SW480 (cell line): ENCODE results near the gene RGS10.
"Not testable (repeated sequence)": the region's sequence is repeated elsewhere in the genome, so short reads cannot be mapped to it uniquely, and the experiment has no call there.

Experiments used
- DNase-seq: peaks from one replicate; pipeline ENCODE4 v3.0.0-alpha.2; 2016; ENCODE audit warnings: low spot score

RGS10 gene, protein sequence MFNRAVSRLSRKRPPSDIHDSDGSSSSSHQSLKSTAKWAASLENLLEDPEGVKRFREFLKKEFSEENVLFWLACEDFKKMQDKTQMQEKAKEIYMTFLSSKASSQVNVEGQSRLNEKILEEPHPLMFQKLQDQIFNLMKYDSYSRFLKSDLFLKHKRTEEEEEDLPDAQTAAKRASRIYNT

DNA sequence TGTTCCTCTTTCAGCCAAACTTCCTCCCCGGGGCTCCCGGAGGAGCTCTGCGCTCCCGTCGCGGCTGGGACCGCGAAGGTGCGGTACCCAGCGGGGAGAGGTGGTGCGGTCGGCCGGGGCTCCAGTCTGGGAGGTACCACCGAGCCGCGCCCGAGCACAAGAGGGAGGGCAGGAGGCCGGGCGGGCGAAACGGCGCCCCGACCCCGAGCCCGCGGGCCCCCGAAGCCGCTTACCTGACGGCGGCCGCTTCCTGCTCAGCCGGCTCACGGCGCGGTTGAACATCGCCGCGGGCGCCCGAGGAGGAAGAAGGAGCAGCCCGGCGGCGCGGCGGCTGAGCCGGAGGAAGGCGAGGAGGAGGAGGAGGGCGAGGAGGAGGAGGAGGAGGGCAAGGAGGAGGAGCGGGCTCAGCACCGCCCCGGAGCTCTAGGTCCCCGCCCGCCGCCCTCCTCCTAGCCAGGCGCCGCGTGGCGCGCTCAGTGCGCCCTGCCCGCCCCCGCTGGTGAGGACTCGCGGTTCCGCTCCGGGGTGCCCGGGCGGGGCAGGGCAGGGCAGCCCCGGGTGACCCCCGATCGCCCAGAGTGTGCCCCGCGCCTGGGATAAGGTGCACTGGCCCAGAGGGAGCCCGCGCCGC, at the start of gene RGS10:
Gene RGS10 (minus strand): TSS at position 363 of the 631 bp plus-strand sequence. CDS start 81 bp downstream, at position 282.
- DNase-seq = peak; percentile 44

DNA sequence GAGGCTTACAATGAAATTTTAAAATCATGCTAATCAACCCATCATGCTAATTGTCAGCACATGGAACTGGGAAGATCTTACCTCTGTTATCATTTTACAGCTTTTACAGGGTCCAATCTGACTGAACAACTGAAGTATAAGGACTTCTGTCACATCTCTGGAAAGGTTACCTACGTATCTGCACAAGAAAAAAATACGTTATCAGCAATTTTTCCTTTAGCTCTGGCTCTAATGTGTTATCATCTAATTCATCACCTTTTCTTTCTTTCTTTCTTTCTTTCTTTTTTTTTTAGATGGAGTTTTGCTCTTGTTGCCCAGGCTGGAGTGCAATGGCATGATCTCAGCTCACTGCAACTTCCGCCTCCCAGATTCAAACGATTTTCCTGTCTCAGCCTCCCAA, 45.6 kb upstream of the RGS10 start:
- DNase-seq = no peak

DNA sequence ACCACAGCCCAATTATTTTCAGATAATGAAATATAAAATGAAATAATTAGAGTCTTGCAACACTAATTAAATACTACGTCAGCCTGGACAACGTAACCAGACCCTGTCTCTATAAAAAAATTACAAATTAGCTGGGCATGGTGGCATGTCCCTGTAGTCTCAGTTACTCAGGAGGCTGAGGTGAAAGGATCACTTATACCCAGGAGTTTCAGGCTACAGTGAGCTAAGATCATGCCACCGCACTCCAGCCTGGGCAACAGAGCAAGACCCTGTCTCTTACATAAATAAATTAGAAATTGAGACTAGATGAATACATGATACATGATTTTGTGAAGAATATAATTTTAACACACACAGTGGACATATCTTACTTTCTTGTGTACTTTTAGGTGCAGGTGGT, 35.8 kb upstream of the RGS10 start:
- no peak for DNase-seq

DNA sequence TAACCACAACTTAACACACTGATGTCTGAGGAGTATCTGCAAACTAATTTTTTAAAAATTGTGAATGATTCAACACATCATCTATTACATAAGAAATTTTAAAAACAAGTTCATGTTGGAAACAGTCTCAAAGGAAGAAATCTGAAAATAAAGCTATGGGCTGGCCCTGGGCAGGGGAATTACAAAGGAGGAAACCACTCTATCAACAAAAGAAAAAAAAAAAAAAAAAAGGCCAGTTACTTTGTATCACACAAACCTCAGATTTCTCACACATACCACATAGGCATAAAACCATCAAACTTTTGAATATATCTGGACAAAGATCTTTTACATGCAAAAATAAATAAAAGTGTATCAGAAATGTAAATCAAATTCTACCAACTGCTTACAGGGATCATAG, 33.5 kb upstream of the RGS10 start:
- no peak for DNase-seq

DNA sequence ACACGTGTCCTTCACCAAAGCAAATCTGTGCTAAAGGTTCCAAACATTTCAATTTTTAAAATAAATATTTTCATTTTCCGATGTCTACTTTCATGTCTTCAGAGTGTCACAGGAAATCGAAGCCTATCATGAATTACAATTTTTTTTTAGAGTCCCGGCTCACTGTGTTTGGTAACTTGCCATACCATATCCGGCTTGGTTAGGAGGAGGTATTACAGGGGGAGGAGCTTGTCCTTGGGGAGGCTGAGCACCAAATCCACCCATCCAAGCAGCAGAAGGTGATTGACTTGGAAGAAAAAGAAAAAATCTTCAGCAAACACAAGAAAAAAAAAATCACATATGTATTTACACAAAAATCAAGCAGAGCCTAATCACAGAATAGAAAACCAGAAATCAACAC, 33.0 kb upstream of the RGS10 start:
- DNase-seq = no peak

DNA sequence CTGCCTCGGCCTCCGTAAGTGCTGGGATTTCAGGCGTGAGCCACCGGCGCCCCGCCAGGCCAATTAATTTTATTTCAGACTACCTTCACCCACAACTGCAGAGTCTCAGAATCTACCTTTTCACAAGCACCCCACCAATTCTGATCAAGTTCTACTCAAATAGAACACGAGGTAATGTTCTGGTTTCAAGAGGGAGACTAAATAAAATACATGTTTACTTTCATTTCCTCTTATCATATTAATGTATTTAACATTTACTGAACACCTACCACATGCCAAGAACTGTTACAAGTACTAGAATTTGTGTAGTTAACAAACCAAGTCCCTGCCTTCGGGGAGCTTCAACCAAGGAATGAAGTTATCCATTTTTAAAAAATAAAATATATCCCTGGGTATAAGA, 25.5 kb upstream of the RGS10 start:
- no peak for DNase-seq

DNA sequence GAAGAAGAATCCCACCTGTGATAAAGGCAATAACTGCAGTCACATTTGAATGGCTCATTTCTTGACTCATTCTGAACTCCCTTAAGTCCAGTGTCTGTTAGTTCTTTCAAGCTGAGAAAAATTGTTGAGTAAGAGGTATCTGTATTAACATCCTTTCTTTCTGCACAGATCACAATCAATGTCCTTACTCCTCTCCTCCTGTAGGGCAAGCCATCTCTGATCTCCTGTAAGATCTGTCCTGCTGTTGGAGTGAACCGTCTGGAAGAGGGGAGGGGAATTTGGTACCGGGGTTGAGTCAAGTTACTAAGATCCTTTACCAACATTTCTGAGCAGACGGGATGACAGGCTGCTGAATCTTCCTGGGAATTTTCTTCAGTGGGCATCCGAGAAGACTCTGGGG, 19.6 kb upstream of the RGS10 start:
- DNase-seq = no peak

DNA sequence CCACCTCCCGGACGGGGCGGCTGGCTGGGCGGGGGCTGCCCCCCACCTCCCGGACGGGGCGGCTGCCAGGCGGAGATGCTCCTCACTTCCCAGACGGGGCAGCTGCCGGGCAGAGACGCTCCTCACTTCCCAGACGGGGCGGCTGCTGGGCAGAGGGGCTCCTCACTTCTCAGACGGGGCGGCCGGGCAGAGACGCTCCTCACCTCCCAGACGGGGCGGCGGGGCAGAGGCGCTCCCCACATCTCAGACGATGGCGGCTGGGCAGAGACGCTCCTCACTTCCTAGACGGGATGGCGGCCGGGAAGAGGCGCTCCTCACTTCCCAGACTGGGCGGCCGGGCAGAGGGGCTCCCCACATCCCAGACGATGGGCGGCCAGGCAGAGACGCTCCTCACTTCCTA, 17.0 kb upstream of the RGS10 start:
- not testable (repeated sequence) for DNase-seq

DNA sequence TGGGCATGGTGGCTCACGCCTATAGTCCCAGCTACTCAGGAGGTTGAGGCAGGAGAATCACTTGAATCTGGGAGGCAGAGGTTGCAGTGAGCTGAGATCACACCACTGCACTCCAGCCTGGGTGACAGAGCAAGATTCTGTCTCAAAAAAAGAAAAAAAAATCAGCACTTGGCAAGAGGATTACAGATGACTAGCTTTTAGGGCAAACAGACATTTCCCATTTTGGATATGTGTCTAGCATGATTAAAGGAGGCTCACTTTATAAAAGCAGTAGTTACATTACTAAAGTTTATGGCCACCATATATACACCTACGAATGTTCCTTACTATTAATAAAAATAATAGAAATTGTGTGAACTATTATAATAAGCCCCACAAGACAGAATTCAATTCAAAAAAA, 13.6 kb upstream of the RGS10 start:
- not testable (repeated sequence) for DNase-seq

DNA sequence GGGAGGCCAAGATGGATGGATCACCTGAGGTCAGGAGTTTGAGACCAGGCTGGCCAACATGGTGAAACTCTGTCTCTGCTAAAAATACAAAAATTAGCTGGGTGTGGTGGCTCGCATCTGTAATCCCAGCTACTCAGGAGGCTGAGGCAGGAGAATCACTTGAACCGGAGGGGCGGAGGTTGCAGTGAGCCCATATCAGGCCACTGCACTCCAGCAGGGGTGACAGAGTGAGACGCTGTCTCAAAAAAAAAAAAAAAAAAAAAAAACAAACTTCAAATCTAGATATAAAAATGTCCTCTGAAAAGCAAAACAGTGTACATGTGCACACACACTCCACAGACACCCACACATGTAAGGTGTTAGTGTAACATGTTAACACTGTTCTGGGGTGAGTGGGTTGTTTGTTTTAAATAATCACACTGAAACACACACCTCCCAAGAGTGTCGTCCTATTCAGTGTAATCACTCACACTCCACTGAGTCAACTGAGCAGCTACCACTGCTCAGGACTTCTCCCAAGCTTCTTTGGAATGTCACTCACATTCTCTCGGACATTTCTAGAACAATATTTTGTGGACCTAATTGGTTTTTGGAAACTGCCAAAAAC, 12.8 kb upstream of the RGS10 start:
- DNase-seq = no peak

DNA sequence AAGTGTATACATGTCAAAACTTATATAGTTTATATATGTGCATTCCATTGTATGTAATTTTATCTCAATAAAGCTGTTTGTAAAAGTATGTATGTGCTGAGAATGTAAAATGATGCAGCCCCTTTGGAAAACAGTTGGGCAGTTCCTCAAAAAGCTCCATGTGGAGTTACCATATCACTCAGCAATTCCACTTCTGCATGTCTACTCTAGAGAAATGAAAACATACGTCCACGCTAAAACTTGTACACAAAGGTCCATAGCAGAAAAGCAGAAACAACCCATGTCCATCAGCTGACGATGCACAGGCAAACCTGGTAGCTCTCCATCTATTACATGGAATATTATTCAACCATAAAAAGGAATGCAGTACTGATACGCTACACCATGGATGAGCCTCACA, 8.3 kb upstream of the RGS10 start:
- DNase-seq = no peak

DNA sequence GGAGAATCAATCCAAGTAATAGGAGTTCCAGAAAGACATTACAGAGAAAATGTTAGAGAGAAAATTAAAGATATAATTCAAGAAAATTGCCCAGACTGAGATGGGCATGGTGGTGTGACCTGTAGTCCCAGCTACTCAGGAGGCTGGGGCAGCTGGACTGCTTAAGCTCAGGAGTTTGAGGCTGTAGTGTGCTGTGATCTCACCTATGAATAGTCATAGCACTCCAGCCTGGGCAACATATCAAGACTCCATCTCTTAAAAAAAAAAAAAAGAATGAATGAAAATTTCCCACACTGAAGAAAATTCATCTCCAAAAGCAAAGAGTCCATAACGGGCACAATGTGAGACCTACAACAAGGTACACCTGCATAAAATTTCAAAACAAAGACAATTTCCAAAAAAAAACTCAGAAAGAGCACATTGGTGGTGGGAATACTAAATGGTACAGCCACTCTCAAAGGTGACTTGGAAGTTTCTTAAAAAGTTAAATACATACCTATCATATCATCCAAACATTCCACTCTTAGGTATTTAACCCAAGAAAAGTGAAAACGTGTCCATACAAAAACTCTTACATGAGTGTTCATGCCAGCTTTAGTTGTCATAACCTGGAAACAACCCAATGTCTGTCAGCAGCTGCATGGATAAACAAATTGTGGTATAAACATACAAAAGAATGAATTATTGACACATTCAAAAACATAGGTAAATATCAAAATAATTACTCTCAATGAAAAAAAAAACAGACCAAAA, 6.9 kb upstream of the RGS10 start:
- no peak for DNase-seq

DNA sequence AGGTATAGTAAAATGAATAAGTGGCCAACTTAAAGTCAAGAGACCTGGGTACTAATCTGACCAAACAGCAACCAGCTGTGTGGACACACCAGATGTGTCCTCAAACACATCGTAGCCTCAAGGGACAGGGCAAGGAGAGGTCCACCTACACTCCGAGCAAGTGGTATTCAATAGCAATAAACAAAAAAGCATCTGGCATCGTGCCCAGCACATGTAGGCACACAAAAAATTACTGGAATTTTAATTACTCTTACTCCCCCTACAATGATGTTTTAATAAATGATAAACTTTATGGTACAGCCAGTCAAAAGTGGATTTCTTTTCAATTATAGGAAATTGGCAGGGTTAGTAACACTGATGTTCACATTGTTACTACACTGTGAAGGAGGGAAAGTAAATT, 3.5 kb upstream of the RGS10 start:
- DNase-seq = no peak

DNA sequence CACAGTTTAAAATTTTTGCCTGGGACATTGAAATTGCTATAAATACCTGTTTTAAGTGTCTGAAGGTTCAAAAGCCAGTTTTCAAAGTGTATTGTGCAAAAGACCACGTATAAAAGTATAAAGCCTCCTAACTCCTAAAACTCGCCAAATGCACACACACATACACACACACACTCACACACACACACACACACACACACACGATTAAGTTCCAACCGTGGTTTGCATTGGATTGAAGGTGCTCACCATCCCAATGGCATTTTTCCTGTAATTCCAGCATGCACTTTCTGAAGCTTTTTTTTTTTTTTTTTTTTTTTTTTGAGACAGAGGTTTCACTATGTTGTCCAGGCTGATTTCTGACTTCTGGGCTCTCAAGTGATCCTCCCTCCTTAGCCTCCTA, 2.8 kb upstream of the RGS10 start:
- no peak for DNase-seq

DNA sequence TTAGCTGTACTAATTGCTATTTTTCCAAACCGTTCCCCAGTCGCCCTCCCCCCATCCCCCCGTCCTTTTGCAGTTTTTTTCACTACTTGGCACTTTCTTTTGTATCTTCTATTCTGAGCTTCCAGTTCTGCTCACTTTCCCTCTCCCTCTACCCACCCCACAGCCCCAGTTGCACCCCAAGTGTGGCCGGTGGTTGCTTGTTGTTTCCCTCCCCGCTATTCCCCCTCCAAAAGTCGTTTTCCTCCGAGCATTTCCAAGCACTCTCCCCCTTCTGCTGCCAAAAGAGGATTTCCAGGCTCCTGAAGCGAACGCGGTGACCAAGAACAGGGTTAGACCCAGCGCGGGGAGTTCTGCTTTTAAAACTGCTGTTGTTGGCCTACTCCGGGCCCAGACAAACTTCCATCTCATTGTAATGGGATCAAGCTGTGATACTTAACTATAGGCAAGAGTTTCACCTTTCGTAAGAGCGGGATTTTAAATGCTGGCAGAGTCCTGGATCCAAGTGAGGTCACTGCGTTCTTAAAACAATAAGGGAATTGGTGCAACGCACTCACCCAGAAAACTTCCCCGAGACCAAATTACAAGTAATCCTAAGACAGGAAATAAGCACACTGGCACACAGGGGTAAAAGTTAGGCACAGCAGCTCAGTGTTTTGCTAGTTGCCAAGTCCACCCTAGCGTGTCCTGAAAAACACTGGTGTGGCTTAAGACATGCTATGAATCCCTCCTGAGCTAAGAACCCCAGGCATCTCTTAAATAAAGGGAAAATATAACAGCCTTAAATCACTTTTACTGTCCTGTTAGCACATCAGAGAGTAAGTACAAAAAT, 1.5 kb upstream of the RGS10 start:
- DNase-seq = no peak

DNA sequence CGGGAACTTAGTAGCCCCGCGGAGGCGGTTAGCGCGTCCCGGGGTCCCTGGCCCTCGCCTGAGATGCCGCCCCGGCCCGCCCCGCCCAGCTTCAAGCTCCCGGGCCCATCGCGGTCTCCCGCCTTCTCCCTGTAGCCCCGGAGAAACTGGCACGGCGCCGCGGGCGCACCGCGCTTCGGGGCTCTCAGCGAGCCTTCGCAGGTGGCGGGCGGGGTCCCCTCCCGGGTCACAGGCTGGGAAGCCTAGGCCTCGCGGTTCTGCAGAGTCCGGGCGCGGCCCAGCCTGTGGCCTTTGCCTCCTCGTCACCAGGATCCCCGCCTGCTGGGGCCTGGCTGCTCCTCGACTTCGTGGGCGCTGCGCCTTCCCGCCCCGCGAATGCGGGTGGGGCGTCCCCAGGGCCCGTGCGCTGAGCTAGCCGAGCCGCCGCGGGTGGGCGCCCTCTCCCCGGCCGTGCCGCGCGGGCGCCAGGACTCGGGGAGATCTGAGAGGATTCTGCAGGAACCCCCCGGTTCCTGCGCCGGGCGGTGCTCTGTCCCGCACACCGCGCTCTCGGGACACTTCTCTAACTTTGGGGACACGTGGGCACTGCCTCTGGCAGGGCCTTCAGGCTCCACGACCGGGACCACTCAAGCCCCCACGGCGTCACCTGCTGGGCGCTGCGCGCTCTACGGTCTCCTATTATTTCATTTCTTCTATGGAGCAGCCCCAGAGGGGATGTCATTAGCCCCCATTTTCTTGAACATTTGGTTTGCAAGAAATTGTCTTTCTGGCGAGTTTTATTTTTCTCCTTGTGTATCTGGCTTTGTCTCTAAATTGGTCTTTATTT, 682 bp upstream of the RGS10 start:
- peak; percentile 58 for DNase-seq

DNA sequence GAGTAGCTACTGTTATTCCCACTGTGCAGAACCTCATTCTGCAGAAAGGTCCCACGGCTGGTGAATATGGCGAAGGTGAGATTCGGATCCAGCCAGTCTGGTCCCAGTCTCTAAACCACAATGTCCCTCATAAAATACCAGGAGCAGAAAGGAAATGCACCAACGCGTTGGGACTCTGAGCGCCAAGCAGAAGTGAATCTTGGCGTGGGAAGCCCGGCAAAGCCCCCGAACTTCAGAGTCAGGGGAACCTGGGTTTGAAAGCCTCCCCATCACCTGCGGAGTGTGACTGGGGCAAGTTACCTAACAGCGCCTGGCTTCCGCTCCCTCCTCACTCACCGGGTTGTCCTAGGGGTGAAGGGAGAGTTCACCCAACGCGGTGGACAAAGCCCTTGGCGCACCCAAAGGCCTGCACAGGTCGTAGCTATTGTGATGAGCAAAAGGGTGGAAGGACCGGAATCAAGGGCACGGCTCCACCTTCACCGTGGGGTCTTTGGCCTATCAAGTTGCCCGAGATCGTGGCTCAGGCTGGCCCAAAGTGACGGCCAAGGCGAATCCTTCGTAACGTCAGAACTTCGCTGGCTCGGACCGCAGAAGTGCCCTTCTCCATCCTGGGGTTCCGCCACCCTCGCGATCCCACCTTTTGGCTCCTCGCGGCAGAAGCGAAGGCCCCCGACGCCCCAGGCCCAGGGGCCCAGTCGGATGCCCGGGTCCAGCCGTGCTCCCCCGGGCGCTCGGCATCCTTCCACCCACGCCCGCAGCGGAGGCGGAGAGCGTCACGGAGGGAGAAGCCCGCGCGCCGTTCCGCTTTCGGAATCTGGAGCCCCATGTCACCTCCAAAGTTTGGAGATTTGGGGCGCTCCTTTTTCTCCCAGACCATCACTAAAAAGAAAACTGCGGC, 811 bp downstream of the RGS10 start:
- no peak for DNase-seq

DNA sequence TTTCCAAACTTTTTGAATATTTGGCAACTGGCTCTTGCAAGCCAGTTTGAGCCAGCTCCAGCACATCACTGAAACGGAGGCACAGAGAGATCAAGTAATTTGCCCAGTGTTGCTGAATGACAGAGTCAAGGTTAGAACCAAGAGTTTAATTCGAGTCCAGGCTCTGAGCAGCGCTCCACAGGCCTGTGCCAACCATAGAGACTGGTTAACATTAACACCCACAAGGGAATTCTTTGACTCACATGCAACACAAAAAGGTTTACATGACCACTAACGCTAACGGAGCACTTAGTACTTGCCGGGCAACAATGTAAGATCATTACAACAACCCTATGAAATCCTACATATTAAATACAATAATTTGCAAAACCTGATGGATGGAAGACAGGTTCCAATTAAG, 1.5 kb downstream of the RGS10 start:
- no peak for DNase-seq

DNA sequence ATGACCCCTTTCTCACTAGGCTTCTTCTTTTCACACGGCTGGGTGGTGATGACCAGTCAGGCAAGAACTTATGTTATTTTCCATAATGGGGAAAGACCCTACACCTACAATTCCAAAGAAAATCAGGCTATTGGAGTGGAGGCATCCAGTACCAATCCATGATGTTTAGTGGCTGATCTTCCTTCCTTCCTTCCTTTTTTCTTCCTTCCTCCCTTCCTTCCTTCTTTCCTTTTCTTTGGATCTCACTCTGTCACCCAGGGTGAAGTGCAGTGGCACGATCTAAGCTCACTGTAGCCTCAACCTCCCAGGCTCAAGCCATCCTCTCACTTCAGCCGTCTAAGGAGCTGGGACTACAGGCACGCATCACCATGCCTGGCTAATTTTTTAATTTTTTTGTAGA, 2.5 kb downstream of the RGS10 start:
- no peak for DNase-seq

DNA sequence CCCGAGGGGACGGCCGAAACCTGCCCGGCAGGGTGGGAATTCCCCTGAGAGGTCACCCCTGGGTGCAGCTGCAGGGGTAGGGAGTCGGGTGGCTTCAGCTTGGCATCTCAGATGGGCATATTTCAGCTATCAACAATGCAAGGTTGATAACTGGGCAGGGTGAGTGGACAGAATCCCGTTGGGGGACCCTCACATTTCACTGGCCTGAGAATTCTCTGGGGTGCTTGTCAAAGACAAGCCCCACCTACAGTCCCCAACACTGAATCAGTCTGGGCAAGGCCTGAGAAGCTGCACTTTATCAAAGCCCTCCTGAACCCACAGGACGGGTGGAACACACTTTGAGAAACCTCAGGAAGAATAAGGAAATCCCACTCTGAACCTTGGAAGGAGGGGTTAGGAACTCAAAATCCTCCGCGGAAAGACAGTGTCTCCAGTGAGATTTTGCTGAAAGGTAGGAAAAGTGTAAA, 3.1 kb downstream of the RGS10 start:
- no peak for DNase-seq
